AG20443 (cell line): ENCODE data around the gene TMEM222.

ENCODE experiments used
- DNase-seq: peaks from one replicate; pipeline ENCODE4 v3.0.0; 2012; ENCODE audit warnings: low spot score, mixed read lengths

Gene TMEM222

GRCh38 chr1:27342391-27342777 lies 20.4 kb downstream of the TMEM222 start:
- no peak for DNase-seq

GRCh38 chr1:27342778-27343638 lies 21.0 kb downstream of the TMEM222 start:
- no peak for DNase-seq

DNA sequence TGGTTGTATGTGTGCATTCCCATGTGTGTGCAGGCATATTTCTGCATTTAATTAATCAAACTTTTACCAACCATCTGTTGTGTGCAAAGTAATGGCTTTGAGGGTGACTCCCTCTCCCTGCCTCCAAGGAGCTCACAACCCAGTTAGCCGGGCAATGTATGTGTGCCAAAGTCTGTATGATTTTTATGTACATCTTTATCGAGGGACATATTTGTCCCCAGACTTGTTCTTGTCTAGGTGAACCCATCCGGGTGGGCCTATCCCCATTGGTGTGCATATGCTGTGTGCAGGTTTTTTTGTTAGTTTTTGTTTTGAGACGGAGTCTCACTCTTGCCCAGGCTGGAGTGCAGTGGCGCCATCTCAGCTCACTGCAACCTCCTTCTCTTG lies 21.7 kb downstream of the TMEM222 start:
- DNase-seq, result no peak

DNA sequence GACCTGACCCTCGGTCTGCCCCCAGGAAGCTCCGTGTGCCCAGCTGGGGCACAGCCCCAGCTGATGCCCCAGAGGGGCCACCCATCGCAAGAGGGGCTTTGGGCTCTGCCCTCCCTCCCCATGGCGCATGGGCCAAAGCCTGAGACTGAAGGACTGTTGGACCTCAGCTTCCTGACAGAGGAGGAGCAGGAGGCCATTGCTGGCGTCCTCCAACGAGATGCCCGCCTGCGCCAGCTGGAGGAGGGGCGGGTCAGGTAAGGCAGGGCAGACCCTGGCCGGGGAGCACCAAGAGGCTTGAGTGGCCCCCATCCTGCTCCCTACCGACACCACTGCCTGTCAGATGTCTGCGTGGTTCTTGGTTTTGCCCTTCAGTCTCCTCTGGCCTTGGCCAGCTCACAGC lies 23.3 kb downstream of the TMEM222 start:
- DNase-seq, result no peak

DNA sequence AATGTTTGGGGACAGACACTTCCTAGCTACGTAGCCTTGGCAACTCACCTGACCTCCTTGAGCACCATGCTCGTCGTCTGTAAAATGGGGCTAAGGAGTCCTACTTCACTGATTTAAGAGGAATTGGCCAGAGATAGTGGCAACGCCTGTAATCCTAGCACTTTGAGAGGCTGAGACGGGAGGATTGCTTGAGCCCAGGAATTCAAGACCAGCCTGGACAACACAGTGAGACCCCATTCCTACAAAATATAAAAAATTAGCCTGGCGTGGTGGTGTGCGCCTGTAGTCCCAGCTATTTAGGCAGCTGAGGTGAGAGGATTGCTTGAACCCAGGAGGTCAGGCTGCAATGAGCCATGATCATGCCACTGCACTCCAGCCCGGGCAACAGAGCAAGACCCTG lies 24.4 kb downstream of the TMEM222 start:
- no peak for DNase-seq

DNA sequence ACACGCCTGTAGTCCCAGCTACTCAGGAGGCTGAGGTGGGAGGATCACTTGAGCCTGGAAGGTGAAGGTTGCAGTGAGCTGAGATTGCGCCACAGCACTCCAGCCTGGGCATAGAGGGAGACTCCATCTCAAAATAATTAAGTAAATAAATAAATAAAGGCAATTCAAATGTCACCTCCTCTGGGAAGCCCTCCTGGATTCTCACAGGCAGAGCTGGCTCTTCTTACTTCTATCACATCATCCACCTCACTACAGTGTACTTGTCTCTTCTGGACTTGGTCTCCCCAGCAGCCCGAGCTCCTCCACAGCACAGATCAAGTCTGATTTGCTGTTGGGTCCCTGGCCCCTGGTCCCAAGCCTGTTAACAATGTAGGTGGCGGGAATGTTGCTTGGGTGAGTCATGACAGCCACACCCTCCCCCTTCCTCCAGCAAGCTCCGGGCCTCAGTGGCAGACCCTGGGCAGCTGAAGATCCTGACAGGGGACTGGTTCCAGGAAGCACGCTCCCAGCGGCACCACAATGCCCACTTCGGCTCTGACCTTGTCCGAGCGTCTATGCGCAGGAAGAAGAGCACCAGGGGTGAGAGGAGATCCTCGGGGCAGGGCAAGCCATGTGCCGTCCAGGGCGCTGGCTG lies 25.1 kb downstream of the TMEM222 start:
- DNase-seq, result no peak

GRCh38 chr1:27348861-27349783 lies 27.2 kb downstream of the TMEM222 start:
- peak; percentile 45 for DNase-seq

DNA sequence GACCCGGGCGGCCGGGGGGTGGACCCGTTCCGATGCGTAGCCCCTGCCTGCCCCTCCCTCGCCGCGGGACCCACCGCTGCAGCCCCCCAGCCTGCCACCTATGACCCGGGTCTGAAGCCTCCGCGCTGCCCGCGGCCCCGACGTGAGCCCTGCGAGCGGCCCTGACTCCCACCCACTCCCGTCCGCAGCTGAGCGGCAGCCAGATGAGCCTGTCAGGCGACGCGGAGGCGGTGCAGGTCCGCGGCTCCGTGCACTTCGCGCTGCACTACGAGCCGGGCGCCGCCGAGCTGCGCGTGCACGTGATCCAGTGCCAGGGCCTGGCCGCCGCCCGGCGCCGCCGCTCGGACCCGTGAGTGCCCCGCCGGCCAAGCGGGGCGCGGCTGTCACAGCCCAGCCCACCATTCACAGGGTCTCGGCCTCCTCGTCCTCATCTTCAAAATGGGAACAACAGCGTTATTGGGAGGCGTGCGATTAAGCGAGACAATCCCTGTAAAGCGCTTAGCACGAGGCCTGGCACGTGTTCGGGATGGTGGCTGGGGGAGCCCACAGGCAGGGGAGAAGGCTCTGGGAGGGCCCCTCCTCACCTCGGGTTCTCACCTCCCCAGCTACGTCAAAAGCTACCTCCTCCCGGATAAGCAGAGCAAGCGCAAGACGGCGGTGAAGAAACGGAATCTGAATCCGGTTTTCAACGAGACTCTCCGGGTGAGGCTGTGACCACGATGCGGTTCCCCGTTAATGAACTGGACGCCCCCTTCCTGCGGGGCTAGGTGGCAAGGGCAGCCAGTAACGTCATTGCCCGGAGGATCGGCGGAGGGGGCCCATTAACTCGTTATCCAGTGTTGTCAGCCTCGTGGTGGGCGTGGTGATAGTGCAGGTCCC lies 28.1 kb downstream of the TMEM222 start:
- peak; percentile 90 for DNase-seq

DNA sequence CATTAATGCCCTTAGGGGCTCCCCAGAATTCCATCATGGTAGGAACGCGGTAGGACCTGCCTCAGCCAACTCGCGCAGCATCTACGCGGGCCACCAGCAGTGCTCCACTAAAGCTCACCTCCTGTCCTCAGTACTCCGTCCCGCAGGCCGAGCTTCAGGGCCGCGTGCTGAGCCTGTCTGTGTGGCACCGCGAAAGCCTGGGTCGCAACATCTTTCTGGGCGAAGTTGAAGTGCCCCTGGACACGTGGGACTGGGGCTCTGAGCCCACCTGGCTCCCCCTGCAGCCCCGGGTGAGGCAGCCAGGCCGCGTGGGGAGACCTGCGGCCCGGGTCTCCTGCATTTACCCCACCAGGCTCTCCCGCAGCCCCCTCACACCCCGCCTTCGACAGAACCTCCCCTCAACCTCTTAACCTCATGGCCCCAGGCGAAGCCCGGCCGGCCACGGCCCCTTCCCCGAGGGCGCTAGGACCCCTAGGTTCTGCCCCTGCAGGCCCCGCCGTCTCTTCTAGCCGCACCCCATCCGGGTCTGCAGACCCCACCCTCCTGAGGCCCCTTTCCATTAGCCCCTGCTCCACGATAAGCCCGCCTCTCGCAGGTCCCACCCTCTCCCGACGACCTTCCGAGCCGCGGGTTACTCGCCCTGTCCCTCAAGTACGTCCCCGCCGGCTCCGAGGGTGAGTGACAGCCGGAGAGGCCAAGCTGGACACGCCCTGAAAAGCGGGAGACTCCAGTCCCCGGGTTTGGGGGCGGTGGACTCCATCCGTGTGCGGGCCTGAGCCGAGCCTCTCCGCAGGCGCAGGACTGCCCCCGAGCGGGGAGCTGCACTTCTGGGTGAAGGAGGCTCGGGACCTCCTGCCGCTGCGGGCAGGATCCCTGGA lies 28.9 kb downstream of the TMEM222 start:
- peak; percentile 41 for DNase-seq

GRCh38 chr1:27351541-27352107 lies 29.7 kb downstream of the TMEM222 start:
- DNase-seq, result no peak

- DNase-seq, result no peak
Measured at GRCh38 chr1:27353166-27353565, 31.2 kb downstream of the TMEM222 start.

GRCh38 chr1:27353629-27354028 lies 31.7 kb downstream of the TMEM222 start:
- DNase-seq, result no peak

DNA sequence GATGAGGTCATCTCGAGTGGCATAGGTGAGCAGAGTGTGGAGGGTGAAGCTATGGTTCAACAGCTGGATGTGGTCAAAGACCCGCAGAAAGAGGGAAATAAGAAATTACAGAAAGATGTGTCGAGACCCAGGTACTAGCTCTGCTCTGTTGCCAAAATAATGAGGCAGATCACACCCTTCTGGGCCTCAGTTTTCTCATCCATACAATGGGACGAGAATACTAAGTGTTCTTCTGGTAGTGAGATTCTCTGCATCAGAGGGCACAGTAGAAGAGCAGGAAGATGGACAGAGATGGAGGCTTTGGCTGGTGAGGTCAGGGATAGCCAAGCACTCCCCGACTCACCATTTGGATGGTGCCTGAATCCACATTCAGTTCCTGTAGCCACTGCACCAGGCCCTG lies 33.7 kb downstream of the TMEM222 start:
- no peak for DNase-seq

DNA sequence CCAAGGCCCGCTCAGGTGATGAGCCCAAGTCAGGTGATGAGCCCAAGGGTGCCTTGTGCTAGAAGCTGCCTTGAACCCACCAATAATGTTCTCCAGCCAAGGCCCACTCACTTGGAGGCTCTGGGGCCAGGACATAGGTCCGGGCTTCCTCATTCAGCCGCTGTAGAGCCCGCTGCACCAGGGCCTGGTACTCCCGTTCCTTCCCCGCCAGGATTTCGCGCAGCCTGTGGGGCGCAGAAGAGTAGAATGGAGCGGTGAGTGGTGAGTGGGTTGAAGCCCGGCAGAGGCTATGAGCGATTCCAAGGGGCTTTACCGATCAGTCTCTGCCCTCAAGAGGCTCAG lies 34.3 kb downstream of the TMEM222 start:
- no peak for DNase-seq

DNA sequence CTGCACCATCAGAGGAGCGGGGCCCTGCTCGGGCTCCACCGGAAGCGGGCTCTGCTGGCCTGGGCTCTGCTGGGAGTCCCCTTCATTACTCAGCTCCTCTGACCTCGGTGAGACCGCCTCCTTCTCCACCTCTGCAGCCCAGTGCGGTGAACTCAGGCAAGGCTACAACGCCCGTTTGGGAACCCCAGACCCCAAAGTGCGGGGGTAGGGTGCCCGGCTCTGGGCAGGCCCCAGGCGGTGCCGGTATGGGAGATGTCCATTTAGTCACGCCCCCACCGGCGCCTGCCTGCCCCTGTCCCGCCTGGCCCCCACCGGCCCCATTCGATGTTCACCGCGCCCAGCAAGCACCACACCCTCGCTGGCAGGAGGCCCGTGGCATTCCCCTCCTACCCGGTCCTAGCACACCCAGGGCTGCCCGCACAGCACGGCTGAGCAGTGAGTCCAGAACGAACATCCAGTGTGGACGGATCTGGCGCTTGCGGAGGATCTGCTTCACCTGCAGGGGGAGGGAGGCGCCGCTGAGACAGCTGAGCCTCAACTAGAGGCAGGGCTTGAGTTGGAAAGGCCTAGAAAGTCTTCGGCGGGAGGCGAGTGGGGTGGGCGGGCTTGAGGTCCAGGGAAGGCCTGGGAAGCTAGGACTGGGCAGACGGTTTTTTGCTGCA lies 34.8 kb downstream of the TMEM222 start:
- DNase-seq, result no peak

GRCh38 chr1:27357281-27358037 lies 35.5 kb downstream of the TMEM222 start:
- peak; percentile 88 for DNase-seq

- DNase-seq, result no peak
Measured at GRCh38 chr1:27358038-27358927, 36.3 kb downstream of the TMEM222 start.

- no peak for DNase-seq
Measured at GRCh38 chr1:27358928-27359313, 37.0 kb downstream of the TMEM222 start.
